WTC11 (cell line): ENCODE data around the gene UBE2J1. TPM values are rescaled to one million over a fixed set of nuclear protein-coding genes. Genes with fewer than 3 reads are reported as not detected.
A peak's percentile ranks its signal among the peaks of the same experiment; 100 is the strongest.

Source experiments
- ATAC-seq: fragments of 200-7000 bp; cut with Tn5 transposase; 2 replicates; pipeline ENCODE4 v1.10.0; 2021; ENCODE audit warnings: mild to moderate bottlenecking, moderate library complexity
- CTCF ChIA-PET: fragments of 300-600 bp; sonication (Branson Sonifier 250); formaldehyde crosslinking; loops from one replicate; lab custom pipeline; 2021; ENCODE audit warnings: antibody characterized with exemption; lab: Charles Lee
- POLR2A ChIA-PET: fragments of 350-600 bp; sonication (Branson Sonifier 250); formaldehyde crosslinking; loops from one replicate; lab custom pipeline; 2021; ENCODE audit warnings: antibody characterized with exemption; lab: Charles Lee
- DNase-seq: peaks from one replicate; pipeline ENCODE4 v3.0.0; 2021; ENCODE audit warnings: low spot score
- H3K27ac Mint-ChIP-seq: 2 replicates; pipeline ENCODE4 v1.8.0; 2021; ENCODE audit warnings: mixed read lengths
- H3K27me3 Mint-ChIP-seq: 2 replicates; pipeline ENCODE4 v1.8.0; 2021; ENCODE audit warnings: low read depth, mild to moderate bottlenecking, moderate library complexity, mixed read lengths
- H3K36me3 Mint-ChIP-seq: 2 replicates; pipeline ENCODE4 v1.8.0; 2021; ENCODE audit warnings: mixed read lengths
- H3K4me1 Mint-ChIP-seq: 2 replicates; pipeline ENCODE4 v1.8.0; 2022; ENCODE audit warnings: mixed read lengths
- H3K4me3 Mint-ChIP-seq: 2 replicates; pipeline ENCODE4 v1.8.0; 2021; ENCODE audit warnings: mild to moderate bottlenecking, moderate library complexity, mixed read lengths
- H3K9me3 Mint-ChIP-seq: 2 replicates; pipeline ENCODE4 v1.8.0; 2021; ENCODE audit warnings: mixed read lengths
- ARID4B ChIP-seq: sonication (generic); formaldehyde crosslinking; IDR thresholded peaks from 2 replicates; pipeline ENCODE4 v1.8.0; 2023; ENCODE audit warnings: missing genetic modification reagents, mild to moderate bottlenecking, borderline replicate concordance
- E2F5 ChIP-seq: sonication (generic); formaldehyde crosslinking; IDR thresholded peaks from 2 replicates; pipeline ENCODE4 v1.8.1; 2022; ENCODE audit warnings: mild to moderate bottlenecking, moderate library complexity, missing genetic modification reagents
- ESRRA ChIP-seq: sonication (generic); formaldehyde crosslinking; IDR thresholded peaks from 2 replicates; pipeline ENCODE4 v1.8.1; 2022; ENCODE audit warnings: mild to moderate bottlenecking, missing genetic modification reagents, borderline replicate concordance
- FOXP1 ChIP-seq: sonication (generic); formaldehyde crosslinking; IDR thresholded peaks from 2 replicates; pipeline ENCODE4 v1.8.0; 2022; ENCODE audit warnings: missing genetic modification reagents, mild to moderate bottlenecking, moderate library complexity, borderline replicate concordance
- HMGA2 ChIP-seq: fragments of 250-450 bp; sonication (Bioruptor Pico); IDR thresholded peaks from 2 replicates; pipeline ENCODE4 v1.4.0; 2021; ENCODE audit warnings: mild to moderate bottlenecking, moderate library complexity
- IRF1 ChIP-seq: sonication (generic); formaldehyde crosslinking; IDR thresholded peaks from 2 replicates; pipeline ENCODE4 v1.8.0; 2023; ENCODE audit warnings: missing genetic modification reagents
- MAX ChIP-seq: sonication (generic); formaldehyde crosslinking; IDR thresholded peaks from 2 replicates; pipeline ENCODE4 v1.8.0; 2022; ENCODE audit warnings: mild to moderate bottlenecking, missing genetic modification reagents
- NFYB ChIP-seq: sonication (generic); formaldehyde crosslinking; conservative IDR thresholded peaks from 2 replicates; pipeline ENCODE4 v1.8.0; 2022; ENCODE audit warnings: low read depth, missing genetic modification reagents
- NR2C2 ChIP-seq: sonication (generic); formaldehyde crosslinking; IDR thresholded peaks from 2 replicates; pipeline ENCODE4 v1.8.0; 2022; ENCODE audit warnings: mild to moderate bottlenecking, missing genetic modification reagents
- RORB ChIP-seq: fragments of 250-450 bp; sonication (Bioruptor Pico); IDR thresholded peaks from 2 replicates; pipeline ENCODE4 v1.9.0; 2021; ENCODE audit warnings: mild to moderate bottlenecking
- TEAD4 ChIP-seq: sonication (generic); formaldehyde crosslinking; IDR thresholded peaks from 2 replicates; pipeline ENCODE4 v1.8.0; 2022; ENCODE audit warnings: mild to moderate bottlenecking, missing genetic modification reagents
- ZNF138 ChIP-seq: sonication (generic); formaldehyde crosslinking; conservative IDR thresholded peaks from 2 replicates; pipeline ENCODE4 v1.8.1; 2022; ENCODE audit warnings: mild to moderate bottlenecking, moderate library complexity, missing genetic modification reagents
- ZNF425 ChIP-seq: fragments of 250-450 bp; sonication (Bioruptor Pico); conservative IDR thresholded peaks from 2 replicates; pipeline ENCODE4 v1.9.0; 2021; ENCODE audit warnings: mild to moderate bottlenecking
- ZNF532 ChIP-seq: fragments of 250-450 bp; sonication (Bioruptor Pico); IDR thresholded peaks from 2 replicates; pipeline ENCODE4 v1.9.0; 2021; ENCODE audit warnings: mild to moderate bottlenecking, borderline replicate concordance
- ZNF671 ChIP-seq: fragments of 250-450 bp; sonication (Bioruptor Pico); IDR thresholded peaks from 2 replicates; pipeline ENCODE4 v1.8.0; 2021; ENCODE audit warnings: mild to moderate bottlenecking
- ZSCAN18 ChIP-seq: fragments of 250-450 bp; sonication (Bioruptor Pico); IDR thresholded peaks from 2 replicates; pipeline ENCODE4 v2.1.2; 2022; ENCODE audit warnings: mild to moderate bottlenecking, moderate library complexity
- total RNA-seq: library from RNA; stranded (reverse); gene quantifications from 3 replicates; pipeline ENCODE4 v1.2.3, GENCODE V29; 2021

Gene UBE2J1
- total RNA-seq, 1 experiment from 2014 or later = 12.3 TPM

GRCh38 chr6:89368999-89369398, 16.5 kb upstream of the UBE2J1 start:
- TF ChIP-seq ZNF671 (CRISPR knock-in tag) (no peak), RORB (CRISPR knock-in tag) (no peak), ARID4B (no peak), ZNF138 (CRISPR knock-in tag) (no peak), MAX (CRISPR knock-in tag) (no peak), ZSCAN18 (CRISPR knock-in tag) (no peak), TEAD4 (CRISPR knock-in tag) (no peak), NFYB (CRISPR knock-in tag) (no peak), FOXP1 (no peak), ZNF425 (CRISPR knock-in tag) (no peak), HMGA2 (CRISPR knock-in tag) (no peak), NR2C2 (CRISPR knock-in tag) (no peak), ESRRA (CRISPR knock-in tag) (no peak), E2F5 (CRISPR knock-in tag) (no peak), IRF1 (no peak), ZNF532 (no peak)
- DNase-seq (peak; percentile 50), ATAC-seq (peak; percentile 74)
- Mint-ChIP-seq H3K27ac (no peak overlapping the region), H3K27me3 (no peaks in the 10 kb centered on the region), H3K4me1 (peaks cover 6% of the 10 kb centered on the region), H3K36me3 (no peaks in the 10 kb centered on the region), H3K9me3 (no peaks in the 10 kb centered on the region), H3K4me3 (no peak overlapping the region)
- POLR2A ChIA-PET = no interaction called here
- CTCF ChIA-PET = interaction anchor here (1.0 to 4.6 kb wide), 11 partner anchors 8 to 240 kb away, joined by 3 to 41 read pairs (median 5); no protein-coding TSS in a partner anchor
